Tibial artery (tissue), 4 donors: ENCODE data around the gene MYRIP.
"Not testable (repeated sequence)": the region's sequence is repeated elsewhere in the genome, so short reads cannot be mapped to it uniquely, and the experiment has no call there.

Source experiments
- DNase-seq, 2 donors: peaks; one replicate each; pipeline ENCODE4 v3.0.0-alpha.2; 2019
- H3K27ac ChIP-seq, 2 donors: fragments of 200-600 bp; sonication (generic) in 1 of 2; 1 replicate in 1 of 2; 2 replicates in 1 of 2; pipeline ENCODE4 v1.5.1; 2018 to 2019; ENCODE audit warnings: mild to moderate bottlenecking in 1 of 2
- H3K27me3 ChIP-seq, 2 donors: fragments of 200-600 bp; sonication (generic) in 1 of 2; one replicate each; pipeline versions ENCODE4 v1.5.1 to v1.6.0; 2016 to 2019
- H3K36me3 ChIP-seq, 3 donors: fragments of 200-600 bp; sonication (generic) in 2 of 3; one replicate each; pipeline ENCODE4 v1.5.1; 2016 to 2019; ENCODE audit warnings: mild to moderate bottlenecking in 2 of 3
- H3K4me1 ChIP-seq, 4 donors: fragments of 200-600 bp; sonication (generic) in 2 of 4; 1 replicate in 3 of 4; 2 replicates in 1 of 4; pipeline ENCODE4 v1.5.1; 2016 to 2019
- H3K4me3 ChIP-seq, 2 donors: fragments of 200-600 bp; sonication (generic) in 1 of 2; 1 replicate in 1 of 2; 2 replicates in 1 of 2; pipeline ENCODE4 v1.5.1; 2018 to 2019; ENCODE audit warnings: mild to moderate bottlenecking in 2 of 2
- H3K9me3 ChIP-seq, 3 donors: fragments of 200-600 bp; sonication (generic) in 1 of 3; one replicate each; pipeline ENCODE4 v1.5.1; 2016 to 2019
- intact Hi-C: fragments of 100-400 bp; cut with DNase I; formaldehyde crosslinking; loops from one replicate; pipeline ENCODE4 v1.15.0; 2023; ENCODE audit warnings: low total_unique reads
- TF ChIP-seq, protein P1 (sequence below), 2 experiments: fragments of 200-600 bp in 1 of 2; fragments of 450-650 bp in 1 of 2; IDR thresholded peaks; one replicate each; pipeline ENCODE4 v1.5.1; 2017 to 2019; ENCODE audit warnings: antibody characterized with exemption in 2 of 2, mild to moderate bottlenecking in 1 of 2, moderate library complexity in 1 of 2

The MYRIP gene

GRCh38 chr3:39801216-39801615 lies 8.2 kb upstream of the MYRIP start:
- H3K27me3 ChIP-seq, result no peaks in the 10 kb centered on the region
- H3K4me1 ChIP-seq, result peaks cover 0 to 3% (median 0%) of the 10 kb centered on the region in 4 donors
- H3K9me3 ChIP-seq, result no peaks in the 10 kb centered on the region
- no peak for DNase-seq
- H3K27ac ChIP-seq, result no peak overlapping the region
- no peaks in the 10 kb centered on the region for H3K36me3 ChIP-seq
- intact Hi-C loops, result no loop called here
- TF ChIP-seq, protein P1, sequence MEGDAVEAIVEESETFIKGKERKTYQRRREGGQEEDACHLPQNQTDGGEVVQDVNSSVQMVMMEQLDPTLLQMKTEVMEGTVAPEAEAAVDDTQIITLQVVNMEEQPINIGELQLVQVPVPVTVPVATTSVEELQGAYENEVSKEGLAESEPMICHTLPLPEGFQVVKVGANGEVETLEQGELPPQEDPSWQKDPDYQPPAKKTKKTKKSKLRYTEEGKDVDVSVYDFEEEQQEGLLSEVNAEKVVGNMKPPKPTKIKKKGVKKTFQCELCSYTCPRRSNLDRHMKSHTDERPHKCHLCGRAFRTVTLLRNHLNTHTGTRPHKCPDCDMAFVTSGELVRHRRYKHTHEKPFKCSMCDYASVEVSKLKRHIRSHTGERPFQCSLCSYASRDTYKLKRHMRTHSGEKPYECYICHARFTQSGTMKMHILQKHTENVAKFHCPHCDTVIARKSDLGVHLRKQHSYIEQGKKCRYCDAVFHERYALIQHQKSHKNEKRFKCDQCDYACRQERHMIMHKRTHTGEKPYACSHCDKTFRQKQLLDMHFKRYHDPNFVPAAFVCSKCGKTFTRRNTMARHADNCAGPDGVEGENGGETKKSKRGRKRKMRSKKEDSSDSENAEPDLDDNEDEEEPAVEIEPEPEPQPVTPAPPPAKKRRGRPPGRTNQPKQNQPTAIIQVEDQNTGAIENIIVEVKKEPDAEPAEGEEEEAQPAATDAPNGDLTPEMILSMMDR (IDR thresholded peaks at IDR 0.05), result no peak
- no peak overlapping the region for H3K4me3 ChIP-seq

DNA sequence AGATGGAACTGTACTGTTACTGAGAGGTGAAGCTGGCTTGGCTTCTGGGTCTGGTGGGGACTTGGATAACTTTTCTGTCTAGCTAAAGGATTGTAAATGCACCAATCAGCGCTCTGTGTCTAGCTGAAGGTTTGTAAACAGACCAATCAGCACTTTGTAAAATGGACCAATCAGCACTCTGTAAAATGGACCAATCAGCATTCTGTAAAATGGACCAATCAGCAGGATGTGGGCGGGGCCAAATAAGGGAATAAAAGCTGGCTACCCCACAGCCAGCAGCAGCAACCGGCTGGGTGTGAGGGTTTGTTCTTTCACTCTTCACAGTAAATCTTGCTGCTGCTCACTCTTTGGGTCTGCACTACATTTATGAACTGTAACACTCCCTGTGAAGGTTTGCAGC lies 6.9 kb upstream of the MYRIP start:
- DNase-seq, H3K9me3 ChIP-seq, H3K4me1 ChIP-seq, H3K27me3 ChIP-seq, H3K36me3 ChIP-seq, H3K27ac ChIP-seq, H3K4me3 ChIP-seq, intact Hi-C loops: not testable (repeated sequence)

DNA sequence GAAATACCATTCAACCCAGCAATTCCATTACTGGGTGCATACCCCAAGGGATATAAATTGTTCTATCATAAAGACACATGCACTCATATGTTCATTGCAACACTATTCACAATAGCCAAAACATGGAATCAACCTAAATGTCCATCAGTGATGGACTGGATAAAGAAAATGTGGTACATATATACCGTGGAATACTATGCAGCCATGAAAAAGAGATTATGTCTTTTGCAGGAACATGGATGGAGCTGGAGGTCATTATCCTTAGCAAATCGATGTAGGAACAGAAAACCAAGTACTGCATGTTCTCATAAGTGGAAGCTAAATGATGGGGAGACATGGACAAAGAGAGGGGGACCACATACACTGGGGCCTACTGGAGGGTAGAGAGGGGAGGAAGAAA lies 5.5 kb upstream of the MYRIP start:
- no peak overlapping the region for H3K4me3 ChIP-seq
- H3K27me3 ChIP-seq, result no peaks in the 10 kb centered on the region
- H3K27ac ChIP-seq, result no peak overlapping the region
- peaks cover 0 to 14% (median 3%) of the 10 kb centered on the region in 4 donors for H3K4me1 ChIP-seq
- no peaks in the 10 kb centered on the region for H3K9me3 ChIP-seq
- intact Hi-C loops, result no loop called here
- DNase-seq, result no peak
- TF ChIP-seq, protein P1 (IDR thresholded peaks at IDR 0.05), result no peak
- no peaks in the 10 kb centered on the region for H3K36me3 ChIP-seq

DNA sequence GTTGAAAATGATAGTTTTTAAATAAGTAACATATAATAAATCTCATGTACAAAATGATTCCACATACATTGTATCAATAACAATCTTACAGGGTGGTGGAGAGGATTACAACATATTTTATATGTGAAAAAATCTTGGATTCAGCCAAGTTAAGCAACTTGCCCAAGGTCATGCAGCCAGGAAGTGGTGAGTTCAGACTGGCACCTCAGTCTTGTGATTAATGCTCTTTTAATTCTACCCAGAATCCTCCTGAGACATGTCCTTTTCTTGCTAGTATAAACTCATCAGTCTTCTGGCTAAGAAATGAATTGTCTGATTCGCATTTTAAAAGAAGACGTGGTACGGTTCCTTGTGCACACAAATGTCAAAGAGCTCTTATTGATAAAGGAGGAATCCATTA lies 4.5 kb upstream of the MYRIP start:
- DNase-seq, result no peak
- Histone ChIP-seq H3K27me3 (peaks cover 0 to 5% of the 10 kb centered on the region in 2 donors), H3K36me3 (no peaks in the 10 kb centered on the region), H3K27ac (no peak overlapping the region), H3K4me1 (peaks cover 0 to 18% (median 8%) of the 10 kb centered on the region in 4 donors), H3K9me3 (no peaks in the 10 kb centered on the region), H3K4me3 (no peak overlapping the region)
- intact Hi-C loops, result no loop called here
- TF ChIP-seq, protein P1 (IDR thresholded peaks at IDR 0.05), result no peak

DNA sequence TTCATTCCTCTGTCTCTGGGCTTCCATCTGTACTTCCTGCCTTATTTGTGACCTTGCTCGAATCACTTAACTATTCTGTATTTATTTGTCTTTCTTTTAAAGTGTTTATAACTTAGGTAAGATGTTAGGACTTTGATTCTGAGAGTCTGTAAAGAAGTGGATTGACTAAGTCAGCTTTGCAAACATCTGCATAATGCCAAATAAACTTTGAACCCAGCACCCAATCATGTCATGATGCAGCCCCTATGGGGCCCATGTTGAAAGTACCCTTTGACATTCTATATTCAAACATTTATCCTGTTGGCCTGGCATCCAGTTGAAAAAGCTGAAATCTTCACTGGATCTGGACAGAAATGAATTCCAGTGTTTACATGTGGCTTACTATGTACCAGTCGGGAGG lies 3.8 kb upstream of the MYRIP start:
- DNase-seq, result no peak
- intact Hi-C loops, result no loop called here
- Histone ChIP-seq H3K4me1 (peaks cover 0 to 24% (median 13%) of the 10 kb centered on the region in 4 donors), H3K4me3 (no peak overlapping the region), H3K27ac (no peak overlapping the region), H3K36me3 (no peaks in the 10 kb centered on the region), H3K27me3 (peaks cover 0 to 9% of the 10 kb centered on the region in 2 donors), H3K9me3 (no peaks in the 10 kb centered on the region)
- TF ChIP-seq, protein P1 (IDR thresholded peaks at IDR 0.05), result no peak

DNA sequence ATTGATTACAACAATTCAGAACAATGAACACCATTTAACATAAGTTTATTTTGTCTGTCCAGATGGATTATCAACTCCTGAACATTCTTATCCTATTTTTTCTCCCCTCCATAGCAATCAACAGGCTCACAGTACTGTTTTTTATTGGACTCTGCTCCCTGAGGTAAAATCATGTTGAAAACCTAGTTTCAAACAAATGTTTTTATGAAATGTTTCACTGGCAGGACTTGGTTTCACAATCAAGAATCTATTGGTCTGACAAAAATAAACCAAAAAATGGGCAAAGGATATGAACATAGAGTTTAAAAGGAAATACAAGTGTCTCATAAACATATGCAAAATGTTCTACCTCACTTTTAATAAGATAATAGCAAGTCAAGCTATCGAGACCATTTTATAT lies 2.6 kb upstream of the MYRIP start:
- DNase-seq, result no peak
- intact Hi-C loops, result no loop called here
- no peak overlapping the region for H3K4me3 ChIP-seq
- H3K27me3 ChIP-seq, result peaks cover 0 to 18% of the 10 kb centered on the region in 2 donors
- TF ChIP-seq, protein P1 (IDR thresholded peaks at IDR 0.05), result no peak
- H3K9me3 ChIP-seq, result no peaks in the 10 kb centered on the region
- H3K36me3 ChIP-seq, result no peaks in the 10 kb centered on the region
- peaks cover 0 to 29% (median 15%) of the 10 kb centered on the region in 4 donors for H3K4me1 ChIP-seq
- H3K27ac ChIP-seq, result peak overlapping the region in 1 of 2 donors; percentile 32
